Muscle of leg (tissue), 11 donors: ENCODE measurements around the gene ILRUN. TPM values are rescaled to one million over a fixed set of nuclear protein-coding genes. Genes with fewer than 3 reads are reported as not detected.
A peak's percentile ranks its signal among the peaks of the same experiment; 100 is the strongest.
"Not testable (repeated sequence)": the region's sequence is repeated elsewhere in the genome, so short reads cannot be mapped to it uniquely, and the experiment has no call there.

Experiments
- DNase-seq: peaks from one replicate; pipeline ENCODE4 v3.0.0; 2013
- H3K27ac ChIP-seq: one replicate; pipeline ENCODE4 v1.5.1; 2013; ENCODE audit warnings: mild to moderate bottlenecking, low read length, control low read depth
- H3K27me3 ChIP-seq: one replicate; pipeline ENCODE4 v1.6.1; 2013; ENCODE audit warnings: low read length; ENCODE audit not compliant: control insufficient read depth, insufficient read depth
- H3K36me3 ChIP-seq: one replicate; pipeline ENCODE4 v1.6.1; 2013; ENCODE audit warnings: low read length; ENCODE audit not compliant: control insufficient read depth, insufficient read depth
- H3K4me1 ChIP-seq: one replicate; pipeline ENCODE4 v1.6.1; 2013; ENCODE audit warnings: low read length; ENCODE audit not compliant: control insufficient read depth, insufficient read depth
- H3K4me3 ChIP-seq: one replicate; pipeline ENCODE4 v1.5.1; 2013; ENCODE audit warnings: low read length, control low read depth
- H3K9me3 ChIP-seq: replicated peaks from 2 replicates; pipeline ENCODE4 v1.6.1; 2013; ENCODE audit warnings: low read depth, low read length; ENCODE audit not compliant: control insufficient read depth
- WGBS: methylation state at CpG from one replicate; pipeline ENCODE4 v1.1.5; 2013; ENCODE audit warnings: missing lambda C conversion rate; ENCODE audit not compliant: insufficient coverage; 5-methylcytosine and 5-hydroxymethylcytosine counted together
- polyA plus RNA-seq, 8 donors: library from polyadenylated mRNA; unstranded; fragments of 120-200 nt; gene quantifications; one replicate each; pipeline versions ENCODE4 v1.2.1 to v1.2.3, GENCODE V29; 2013; ENCODE audit warnings: inconsistent platforms in 1 of 8, low replicate concordance in 1 of 8; ENCODE audit not compliant: insufficient read length in 8 of 8, insufficient read depth in 1 of 8
- total RNA-seq: library from RNA; stranded (reverse); fragments of 120-200 nt; gene quantifications from one replicate; pipeline ENCODE4 v1.2.4, GENCODE V29; 2013

ILRUN gene
- total and polyA plus RNA-seq, 9 donors, result 46.9 to 92.3 (median 73.5) TPM

GRCh38 chr6:34684364-34684763, 12.2 kb downstream of the ILRUN start:
- no peak for DNase-seq
- Histone ChIP-seq H3K27ac (no peak overlapping the region), H3K4me1 (no peaks in the 10 kb centered on the region), H3K36me3 (no peaks in the 10 kb centered on the region), H3K4me3 (no peak overlapping the region), H3K27me3 (no peaks in the 10 kb centered on the region), H3K9me3 (no peaks in the 10 kb centered on the region)
- no CpG with 5 or more reads among the region's 2 CpGs for WGBS

- no peaks in the 10 kb centered on the region for H3K4me1 ChIP-seq
- H3K27ac ChIP-seq, result no peak overlapping the region
- H3K27me3 ChIP-seq, result no peaks in the 10 kb centered on the region
- H3K9me3 ChIP-seq, result no peaks in the 10 kb centered on the region
- no peaks in the 10 kb centered on the region for H3K36me3 ChIP-seq
- no CpG with 5 or more reads among the region's 3 CpGs for WGBS
- DNase-seq, result no peak
- no peak overlapping the region for H3K4me3 ChIP-seq
Measured at GRCh38 chr6:34680802-34681515, 15.6 kb downstream of the ILRUN start.

- not testable (repeated sequence) for DNase-seq, H3K27ac ChIP-seq
- 100% methylated on average over 1 of the region's 7 CpGs for WGBS
Measured at GRCh38 chr6:34680313-34680712, 16.3 kb downstream of the ILRUN start.

GRCh38 chr6:34679552-34680253, 16.9 kb downstream of the ILRUN start:
- Histone ChIP-seq H3K27me3 (no peaks in the 10 kb centered on the region), H3K4me1 (no peaks in the 10 kb centered on the region), H3K9me3 (no peaks in the 10 kb centered on the region), H3K27ac (no peak overlapping the region), H3K36me3 (no peaks in the 10 kb centered on the region), H3K4me3 (no peak overlapping the region)
- no peak for DNase-seq
- WGBS, result no CpG with 5 or more reads among the region's 1 CpG

More at GRCh38 chr6:34680313-34680712, 16.3 kb downstream of the ILRUN start:
- not testable (repeated sequence) for H3K4me1 ChIP-seq, H3K9me3 ChIP-seq, H3K36me3 ChIP-seq, H3K27me3 ChIP-seq, H3K4me3 ChIP-seq

- H3K4me1 ChIP-seq, result peaks cover 2% of the 10 kb centered on the region
- H3K4me3 ChIP-seq, result no peak overlapping the region
- H3K9me3 ChIP-seq, result no peaks in the 10 kb centered on the region
- DNase-seq, result no peak
- no peaks in the 10 kb centered on the region for H3K36me3 ChIP-seq
- no peak overlapping the region for H3K27ac ChIP-seq
- no peaks in the 10 kb centered on the region for H3K27me3 ChIP-seq
Measured at GRCh38 chr6:34676140-34676539, 20.4 kb downstream of the ILRUN start.

- H3K27me3 ChIP-seq, DNase-seq, H3K4me3 ChIP-seq, H3K4me1 ChIP-seq, H3K36me3 ChIP-seq, H3K27ac ChIP-seq, H3K9me3 ChIP-seq: not testable (repeated sequence)
- WGBS, result 98% methylated on average over 7 of the region's 9 CpGs
Measured at GRCh38 chr6:34674930-34675329, 21.6 kb downstream of the ILRUN start.

GRCh38 chr6:34674268-34674639, 22.3 kb downstream of the ILRUN start:
- no peaks in the 10 kb centered on the region for H3K27me3 ChIP-seq
- DNase-seq, result no peak
- no CpG with 5 or more reads among the region's 5 CpGs for WGBS
- H3K4me3 ChIP-seq, result no peak overlapping the region
- H3K27ac ChIP-seq, result no peak overlapping the region
- H3K36me3 ChIP-seq, result no peaks in the 10 kb centered on the region
- peaks cover 2% of the 10 kb centered on the region for H3K4me1 ChIP-seq
- H3K9me3 ChIP-seq, result no peaks in the 10 kb centered on the region

GRCh38 chr6:34673064-34673463, 23.5 kb downstream of the ILRUN start:
- H3K4me1 ChIP-seq, result peaks cover 2% of the 10 kb centered on the region
- H3K4me3 ChIP-seq, result no peak overlapping the region
- no peaks in the 10 kb centered on the region for H3K9me3 ChIP-seq
- no peak for DNase-seq
- H3K36me3 ChIP-seq, result no peaks in the 10 kb centered on the region
- no CpG with 5 or more reads among the region's 1 CpG for WGBS
- no peaks in the 10 kb centered on the region for H3K27me3 ChIP-seq
- H3K27ac ChIP-seq, result no peak overlapping the region

GRCh38 chr6:34672657-34673043, 23.9 kb downstream of the ILRUN start:
- H3K27me3 ChIP-seq, result no peaks in the 10 kb centered on the region
- no peaks in the 10 kb centered on the region for H3K9me3 ChIP-seq
- no peaks in the 10 kb centered on the region for H3K36me3 ChIP-seq
- H3K4me1 ChIP-seq, result peaks cover 2% of the 10 kb centered on the region
- no CpG with 5 or more reads among the region's 3 CpGs for WGBS
- no peak for DNase-seq
- no peak overlapping the region for H3K27ac ChIP-seq
- no peak overlapping the region for H3K4me3 ChIP-seq

GRCh38 chr6:34671801-34672656, 24.5 kb downstream of the ILRUN start:
- no peak overlapping the region for H3K4me3 ChIP-seq
- peak; percentile 29 for DNase-seq
- H3K36me3 ChIP-seq, result no peaks in the 10 kb centered on the region
- no peaks in the 10 kb centered on the region for H3K9me3 ChIP-seq
- no peaks in the 10 kb centered on the region for H3K27me3 ChIP-seq
- WGBS, result 92% methylated on average over 3 of the region's 8 CpGs
- H3K4me1 ChIP-seq, result peaks cover 2% of the 10 kb centered on the region
- H3K27ac ChIP-seq, result no peak overlapping the region
